GM19397 (cell line): ENCODE measurements around the gene DNAJA4.

ENCODE experiments used
- ATAC-seq: cut with Tn5 transposase; IDR thresholded peaks from one replicate; pipeline ENCODE4 v1.9.1; 2021; ENCODE audit warnings: mild to moderate bottlenecking, moderate library complexity; ENCODE audit not compliant: unreplicated experiment

Gene DNAJA4

GRCh38 chr15:78276064-78276943 is 11.9 kb downstream of the DNAJA4 start:
- ATAC-seq: no peak

GRCh38 chr15:78280319-78281072 is 16.1 kb downstream of the DNAJA4 start:
- no peak for ATAC-seq

GRCh38 chr15:78282324-78282723 is 18.0 kb downstream of the DNAJA4 start:
- no peak for ATAC-seq

GRCh38 chr15:78284758-78285157 is 20.4 kb downstream of the DNAJA4 start:
- ATAC-seq: no peak

- no peak for ATAC-seq
Observed at GRCh38 chr15:78290222-78290621, 25.9 kb downstream of the DNAJA4 start.

GRCh38 chr15:78291052-78291451 is 26.7 kb downstream of the DNAJA4 start:
- no peak for ATAC-seq

- no peak for ATAC-seq
Observed at GRCh38 chr15:78291698-78292097, 27.3 kb downstream of the DNAJA4 start.

GRCh38 chr15:78292219-78292618 is 27.9 kb downstream of the DNAJA4 start:
- no peak for ATAC-seq

- peak; percentile 87 for ATAC-seq
Observed at GRCh38 chr15:78299101-78299930, 35.0 kb downstream of the DNAJA4 start, which contains the start of gene SKIC8. Gene SKIC8, minus strand, starts transcription at chr15:78299609. Its CDS starts 3,923 bp downstream, at chr15:78295686.

- ATAC-seq: no peak
Observed at GRCh38 chr15:78301326-78301725, 37.0 kb downstream of the DNAJA4 start.

GRCh38 chr15:78301828-78302227 is 37.5 kb downstream of the DNAJA4 start:
- ATAC-seq: no peak

GRCh38 chr15:78302579-78303312 is 38.4 kb downstream of the DNAJA4 start:
- no peak for ATAC-seq

- ATAC-seq: no peak
Observed at GRCh38 chr15:78304216-78305066, 40.1 kb downstream of the DNAJA4 start.

- no peak for ATAC-seq
Observed at GRCh38 chr15:78306176-78306774, 41.9 kb downstream of the DNAJA4 start.

GRCh38 chr15:78307976-78308375 is 43.6 kb downstream of the DNAJA4 start:
- no peak for ATAC-seq

GRCh38 chr15:78308422-78309032 is 44.2 kb downstream of the DNAJA4 start:
- no peak for ATAC-seq

- ATAC-seq: no peak
Observed at GRCh38 chr15:78311292-78311691, 46.9 kb downstream of the DNAJA4 start.

GRCh38 chr15:78312536-78312935 is 48.2 kb downstream of the DNAJA4 start:
- ATAC-seq: no peak

GRCh38 chr15:78312957-78313356 is 48.6 kb downstream of the DNAJA4 start:
- ATAC-seq: no peak
